HCT116 (cell line): ENCODE measurements around the gene CSNK2A1.

Source experiments
- CBX3 ChIP-seq: IDR thresholded peaks from 2 replicates; pipeline ENCODE4 v1.6.1; 2012; ENCODE audit warnings: low read depth
- CTCF ChIP-seq, 3 experiments: fragments of 200-600 bp in 1 of 3; sonication (generic) in 1 of 3; IDR thresholded peaks in 2 of 3; conservative IDR thresholded peaks in 1 of 3; 2 replicates each; pipeline ENCODE4 v1.5.1; 2012 to 2017; ENCODE audit warnings: low read depth in 2 of 3, low read length in 2 of 3, antibody characterized with exemption in 1 of 3, borderline replicate concordance in 1 of 3, control low read depth in 1 of 3, mild to moderate bottlenecking in 1 of 3, mixed read lengths in 1 of 3, mixed run types in 1 of 3, moderate library complexity in 1 of 3; ENCODE audit not compliant: insufficient read depth in 1 of 3
- EZH2 ChIP-seq: fragments of 200-600 bp; sonication (generic); IDR thresholded peaks from 2 replicates; pipeline ENCODE4 v1.6.1; 2017; ENCODE audit warnings: antibody characterized with exemption, mixed run types
- MAX ChIP-seq: IDR thresholded peaks from 2 replicates; pipeline ENCODE4 v1.6.1; 2012
- POLR2A ChIP-seq: IDR thresholded peaks from 2 replicates; pipeline ENCODE4 v1.7.0; 2011; ENCODE audit warnings: borderline replicate concordance; ENCODE audit not compliant: insufficient read depth, insufficient read length; ENCODE audit errors: extremely low read depth
- SRF ChIP-seq: IDR thresholded peaks from 2 replicates; pipeline ENCODE4 v1.6.1; 2012; ENCODE audit warnings: low read depth
- YY1 ChIP-seq: IDR thresholded peaks from 2 replicates; pipeline ENCODE4 v1.6.1; 2011; ENCODE audit warnings: low read length, low read depth, moderate library complexity, mild to moderate bottlenecking; ENCODE audit not compliant: insufficient replicate concordance; ENCODE audit errors: extremely low read depth
- ZNF274 ChIP-seq: fragments of 200-500 bp; sonication (Bioruptor generic); IDR thresholded peaks from 2 replicates; pipeline ENCODE4 v1.6.1; 2014; ENCODE audit warnings: mild to moderate bottlenecking, low read depth, low read length, inconsistent platforms

- no peak for TF ChIP-seq ZNF274
- TF ChIP-seq YY1, result no peak
- TF ChIP-seq MAX, result no peak
- TF ChIP-seq CBX3, result no peak
- no peak for TF ChIP-seq CTCF (IDR thresholded peaks at IDR 0.05 in 2 of 3, conservative IDR thresholded peaks at IDR 0.05 in 1 of 3; ENCODE audit: borderline replicate concordance in 1 of 3, insufficient read depth in 1 of 3, low read depth in 2 of 3, low read length in 2 of 3)
- TF ChIP-seq POLR2A, result no peak
- TF ChIP-seq EZH2, result no peak
- no peak for TF ChIP-seq SRF
Observed at GRCh38 chr20:427401-427800, 116.2 kb downstream of the CSNK2A1 start.
